Measurements from ENCODE around the gene TNNT3. TPM values are rescaled to one million over a fixed set of nuclear protein-coding genes. Genes with fewer than 3 reads are reported as not detected.
"Not testable (repeated sequence)": the region's sequence is repeated elsewhere in the genome, so short reads cannot be mapped to it uniquely, and the experiment has no call there.

TNNT3 gene
- total and polyA plus RNA-seq, 2 donors, result 39.3 to 61.6 TPM

DNA sequence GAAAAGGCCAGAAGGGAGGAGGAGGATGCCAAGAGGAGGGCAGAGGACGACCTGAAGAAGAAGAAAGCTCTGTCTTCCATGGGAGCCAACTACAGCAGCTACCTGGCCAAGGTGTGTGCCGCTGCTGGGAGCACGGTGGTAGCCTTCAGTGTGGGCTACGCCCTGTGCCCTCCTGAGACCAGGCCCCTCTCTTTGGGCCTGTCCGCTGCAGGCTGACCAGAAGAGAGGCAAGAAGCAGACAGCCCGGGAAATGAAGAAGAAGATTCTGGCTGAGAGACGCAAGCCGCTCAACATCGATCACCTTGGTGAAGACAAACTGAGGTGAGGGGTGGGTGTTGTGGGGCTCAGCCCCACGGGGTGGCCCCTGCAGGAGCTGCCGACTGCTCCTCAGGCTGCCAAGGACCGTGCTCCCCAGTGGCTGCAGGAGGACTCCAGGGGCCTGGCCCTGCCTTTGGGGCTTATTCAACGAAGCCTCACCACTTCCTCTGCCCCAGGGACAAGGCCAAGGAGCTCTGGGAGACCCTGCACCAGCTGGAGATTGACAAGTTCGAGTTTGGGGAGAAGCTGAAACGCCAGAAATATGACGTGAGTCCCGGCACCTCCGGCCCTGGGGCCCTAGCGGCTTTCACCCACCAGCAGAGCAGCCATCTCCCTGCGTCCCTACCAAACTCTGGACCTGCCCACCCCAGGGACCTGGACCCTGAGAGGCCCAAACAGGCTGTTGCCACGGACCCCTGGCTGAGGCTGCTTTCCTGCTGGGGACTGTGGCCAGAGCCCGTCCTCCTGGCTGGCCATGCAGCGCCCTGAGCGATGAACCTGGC is 15.0 kb downstream of the TNNT3 start:
- 85% methylated on average over 24 of the region's 24 CpGs for WGBS
- no peaks in the 10 kb centered on the region for H3K4me1 ChIP-seq (ENCODE audit: insufficient read depth)
- no peaks in the 10 kb centered on the region for H3K36me3 ChIP-seq (ENCODE audit: insufficient read depth)
- H3K27ac ChIP-seq (ENCODE audit: low read depth), result no peak overlapping the region
- H3K4me3 ChIP-seq (ENCODE audit: low read depth, low read length), result no peak overlapping the region
- DNase-seq (ENCODE audit: extremely low spot score), result no peak

DNA sequence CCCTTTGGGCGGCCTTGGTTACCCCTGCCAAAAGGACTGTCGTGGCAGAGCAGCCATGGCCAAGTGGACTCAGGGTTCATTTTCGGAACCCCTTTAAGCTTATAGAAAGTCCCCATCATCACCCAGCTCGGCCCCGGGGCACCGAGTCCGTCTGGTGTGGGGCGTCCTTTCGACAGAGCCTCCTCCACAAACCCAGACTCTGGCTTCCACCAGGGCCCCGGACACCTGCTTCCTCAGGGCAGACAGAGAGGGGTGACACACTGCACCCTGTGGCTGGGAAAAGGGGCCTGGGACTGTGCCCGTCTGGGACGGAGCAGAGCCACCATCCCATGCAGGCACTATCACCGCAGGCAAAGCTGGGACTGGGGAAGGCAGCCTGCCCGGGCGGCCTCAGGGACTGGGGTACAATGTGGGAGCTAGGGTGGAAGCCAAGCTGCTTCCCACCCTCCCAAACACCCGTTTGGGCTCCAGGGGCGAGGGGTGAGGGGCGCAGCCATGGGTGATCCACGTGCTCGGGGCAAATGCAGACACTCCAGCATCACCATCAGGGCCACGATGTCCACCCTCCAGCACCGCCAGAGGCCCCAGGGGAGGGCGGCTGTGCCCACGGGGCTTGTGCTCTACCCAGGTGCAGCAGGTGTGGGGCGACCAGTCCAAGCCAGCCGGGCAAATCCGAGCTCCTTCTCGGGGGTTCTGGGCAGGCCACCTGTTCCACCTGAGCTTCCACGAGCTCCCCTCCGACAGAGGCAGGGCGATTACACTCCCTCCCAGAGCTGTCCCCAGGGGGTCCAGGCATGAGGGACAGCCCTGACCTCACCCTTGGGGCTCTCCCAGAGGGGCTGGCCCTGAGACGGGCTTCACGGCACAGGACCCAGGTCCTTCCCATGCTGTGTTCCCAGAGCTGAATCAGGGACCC is 15.9 kb downstream of the TNNT3 start:
- Histone ChIP-seq H3K36me3 (ENCODE audit: insufficient read depth) (no peaks in the 10 kb centered on the region), H3K4me1 (ENCODE audit: insufficient read depth) (no peaks in the 10 kb centered on the region), H3K4me3 (ENCODE audit: low read depth, low read length) (no peak overlapping the region), H3K27ac (ENCODE audit: low read depth) (no peak overlapping the region)
- 93% methylated on average over 33 of the region's 33 CpGs for WGBS
- DNase-seq (ENCODE audit: extremely low spot score), result no peak

DNA sequence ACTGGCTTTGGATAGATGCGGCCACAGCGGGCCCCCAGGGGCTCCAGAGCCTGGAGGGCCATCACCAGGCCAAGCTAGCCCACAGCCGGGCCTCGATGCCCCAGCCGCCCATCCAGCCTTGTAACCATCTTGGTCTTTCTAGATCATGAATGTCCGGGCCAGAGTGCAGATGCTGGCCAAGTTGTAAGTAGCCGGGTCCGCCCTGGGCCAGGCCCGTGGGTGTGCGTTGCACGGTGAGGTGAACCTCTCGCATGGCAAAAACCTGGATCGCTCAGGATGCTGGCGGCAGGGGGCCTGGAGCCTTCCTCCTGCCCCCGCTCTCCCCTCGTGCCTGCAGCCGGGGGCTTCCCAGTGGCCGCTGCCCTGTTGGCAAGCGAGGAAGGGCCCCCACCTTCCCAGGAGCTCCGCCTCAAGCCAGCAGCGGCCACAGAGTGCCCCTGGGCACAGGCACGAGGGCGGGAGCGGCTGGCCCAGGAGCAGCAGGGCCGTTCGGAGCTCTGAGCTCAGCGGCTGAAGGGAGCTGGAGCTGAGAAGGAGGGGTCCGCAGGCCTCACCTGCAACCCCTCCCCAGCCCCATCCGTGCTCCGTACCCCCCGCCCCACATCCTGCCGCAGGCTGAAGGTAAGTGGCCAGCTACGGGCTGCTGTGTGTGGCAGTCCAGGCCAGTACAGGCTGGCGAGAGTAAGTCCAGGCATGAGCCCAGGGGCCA is 16.7 kb downstream of the TNNT3 start:
- DNase-seq (ENCODE audit: extremely low spot score), result no peak
- WGBS, result 89% methylated on average over 34 of the region's 34 CpGs
- Histone ChIP-seq H3K4me1 (ENCODE audit: insufficient read depth) (no peaks in the 10 kb centered on the region), H3K27ac (ENCODE audit: low read depth) (no peak overlapping the region), H3K4me3 (ENCODE audit: low read depth, low read length) (no peak overlapping the region), H3K36me3 (ENCODE audit: insufficient read depth) (no peaks in the 10 kb centered on the region)

DNA sequence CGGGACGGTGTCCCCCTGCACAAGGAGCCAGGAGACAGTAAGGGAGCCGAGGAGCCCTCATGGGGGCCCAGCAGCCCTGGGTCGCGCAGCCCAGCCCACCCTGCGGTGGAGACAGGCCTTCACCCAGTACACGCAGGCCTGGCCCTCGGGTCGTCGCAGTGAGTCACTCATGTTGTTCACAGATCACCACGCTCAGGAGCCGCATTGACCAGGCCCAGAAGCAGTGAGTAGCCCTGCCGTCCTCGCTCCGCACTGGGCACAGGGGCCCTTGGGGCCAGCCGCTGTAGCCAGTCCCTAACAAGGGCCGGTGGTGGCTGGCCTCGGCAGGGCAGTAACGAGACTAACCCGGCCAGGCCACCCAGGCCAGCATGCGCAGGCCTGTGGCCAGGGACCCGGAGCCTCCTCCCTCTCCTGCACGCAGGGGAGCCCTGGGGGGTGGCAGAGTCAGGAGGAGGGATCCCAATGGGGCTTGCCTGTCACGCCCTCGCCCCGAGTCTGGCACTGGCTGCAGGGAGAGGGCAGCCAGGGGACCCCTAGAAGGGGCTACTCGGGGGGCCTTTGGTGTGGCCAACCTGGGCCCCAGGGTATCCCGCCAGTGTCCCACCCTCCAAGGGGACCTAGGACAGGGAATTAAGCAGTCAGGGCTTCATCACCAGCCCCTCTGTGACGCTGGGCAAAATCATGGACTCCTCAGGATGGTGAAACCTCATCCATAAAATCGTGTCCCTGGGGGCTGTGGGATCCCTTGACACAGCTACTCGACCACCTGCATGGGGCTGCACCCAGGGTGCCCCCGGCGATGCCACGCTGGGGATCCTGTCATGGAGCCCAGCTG is 17.5 kb downstream of the TNNT3 start:
- no peaks in the 10 kb centered on the region for H3K4me1 ChIP-seq (ENCODE audit: insufficient read depth)
- H3K27ac ChIP-seq (ENCODE audit: low read depth), result no peak overlapping the region
- H3K36me3 ChIP-seq (ENCODE audit: insufficient read depth), result no peaks in the 10 kb centered on the region
- WGBS, result 89% methylated on average over 34 of the region's 34 CpGs
- no peak overlapping the region for H3K4me3 ChIP-seq (ENCODE audit: low read depth, low read length)
- DNase-seq (ENCODE audit: extremely low spot score), result no peak

DNA sequence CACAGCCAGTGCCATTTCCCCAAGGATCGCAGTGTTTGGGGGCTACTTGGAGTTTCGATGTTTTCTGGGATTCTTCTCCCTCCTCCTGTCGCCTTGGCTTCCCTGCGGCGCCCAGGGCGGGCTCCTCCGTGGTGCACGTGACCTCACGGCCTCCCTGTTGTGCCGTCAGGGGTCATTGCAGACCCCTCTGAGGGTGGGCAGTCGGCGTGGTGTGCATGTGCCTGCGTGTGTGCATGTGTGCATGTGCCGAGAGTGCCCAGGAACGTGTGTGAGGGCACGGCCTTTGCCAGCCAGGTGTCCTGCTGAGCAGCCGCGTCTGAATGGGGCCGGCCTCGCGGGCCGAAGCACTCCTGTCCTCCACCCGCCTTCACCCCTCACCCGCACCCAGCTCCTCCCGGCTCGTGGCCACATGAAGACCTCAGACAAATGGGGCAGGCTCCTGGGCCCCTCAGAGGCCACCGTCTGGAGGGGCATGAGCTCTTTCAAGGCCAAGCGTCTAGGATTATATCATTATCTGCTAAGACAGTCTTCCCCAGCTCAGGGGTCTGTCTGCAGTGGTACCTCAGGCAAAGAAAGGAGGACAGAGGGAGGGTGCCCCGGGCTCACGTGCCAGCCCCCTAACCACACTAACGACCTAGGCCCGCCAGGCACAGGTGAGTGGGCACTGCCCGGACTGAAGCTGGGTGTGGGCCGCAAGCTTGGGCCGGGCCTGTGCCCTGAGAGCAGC is 18.3 kb downstream of the TNNT3 start:
- Histone ChIP-seq H3K4me1 (ENCODE audit: insufficient read depth) (no peaks in the 10 kb centered on the region), H3K27ac (ENCODE audit: low read depth) (no peak overlapping the region), H3K36me3 (ENCODE audit: insufficient read depth) (no peaks in the 10 kb centered on the region), H3K4me3 (ENCODE audit: low read depth, low read length) (no peak overlapping the region)
- WGBS, result 93% methylated on average over 35 of the region's 35 CpGs
- DNase-seq (ENCODE audit: extremely low spot score), result no peak

DNA sequence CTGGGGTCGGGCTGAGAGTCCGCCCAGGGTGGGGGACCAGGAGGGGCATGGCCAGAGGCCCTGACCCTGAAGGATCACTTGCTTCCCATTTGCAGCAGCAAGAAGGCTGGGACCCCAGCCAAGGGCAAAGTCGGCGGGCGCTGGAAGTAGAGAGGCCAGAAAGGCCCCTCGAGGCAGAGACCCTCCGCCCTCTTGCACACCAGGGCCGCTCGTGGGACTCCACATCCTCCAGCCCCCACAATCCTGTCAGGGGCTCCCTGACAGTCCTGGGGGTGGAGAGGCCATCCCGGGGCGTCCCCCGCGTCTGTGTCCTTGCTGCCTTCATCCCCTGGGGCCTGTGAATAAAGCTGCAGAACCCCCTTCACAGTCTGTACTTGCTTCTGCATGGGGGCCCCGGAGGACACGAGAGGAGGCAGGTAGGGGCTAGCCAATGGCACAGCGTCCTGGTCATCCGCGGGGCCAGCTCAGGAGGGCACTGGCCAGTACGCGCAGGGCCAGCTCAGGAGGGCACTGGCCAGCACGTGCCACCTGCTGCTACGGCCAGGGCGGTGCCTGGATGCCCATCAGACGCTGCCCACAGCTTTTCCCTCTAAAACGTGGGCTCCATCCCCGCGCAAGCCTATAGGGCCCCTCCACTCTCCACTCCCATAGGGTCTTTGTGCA is 19.0 kb downstream of the TNNT3 start:
- no peak overlapping the region for H3K27ac ChIP-seq (ENCODE audit: low read depth)
- WGBS, result 78% methylated on average over 27 of the region's 27 CpGs
- DNase-seq (ENCODE audit: extremely low spot score), result no peak
- H3K4me3 ChIP-seq (ENCODE audit: low read depth, low read length), result no peak overlapping the region
- no peaks in the 10 kb centered on the region for H3K4me1 ChIP-seq (ENCODE audit: insufficient read depth)
- no peaks in the 10 kb centered on the region for H3K36me3 ChIP-seq (ENCODE audit: insufficient read depth)

DNA sequence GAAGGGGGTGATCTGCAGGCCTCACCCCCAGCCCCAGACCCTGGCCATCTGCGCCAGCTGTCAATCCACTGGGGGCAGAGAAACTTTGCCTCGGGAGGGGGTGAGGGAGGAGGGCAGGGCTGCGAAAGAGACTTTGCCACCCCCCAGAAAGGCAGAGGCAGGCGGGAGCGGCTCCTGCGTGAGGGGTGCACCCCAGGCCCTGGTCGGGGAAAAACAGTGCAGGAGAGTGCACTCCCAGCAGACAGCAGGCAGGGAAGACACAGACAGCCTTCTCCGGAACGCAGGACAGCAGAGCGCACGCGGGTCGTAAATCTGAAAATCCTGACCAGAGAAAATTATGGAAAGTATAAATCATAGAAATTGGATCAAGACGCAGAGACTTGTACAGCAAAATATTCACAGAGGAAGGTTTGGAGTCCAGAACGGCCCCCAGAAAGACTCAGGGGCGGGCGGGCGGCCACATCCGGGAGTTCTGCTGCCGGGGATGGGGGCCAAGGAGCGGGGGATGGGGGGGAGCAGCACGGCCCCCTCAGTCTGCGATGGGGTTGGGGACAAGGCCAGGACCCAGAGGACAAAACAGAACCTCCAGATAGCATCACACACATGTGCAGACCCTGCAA is 19.6 kb downstream of the TNNT3 start:
- peak overlapping the region; percentile 65 for H3K27ac ChIP-seq (ENCODE audit: low read depth)
- no peaks in the 10 kb centered on the region for H3K36me3 ChIP-seq (ENCODE audit: insufficient read depth)
- WGBS, result 16% methylated on average over 23 of the region's 23 CpGs
- no peak overlapping the region for H3K4me3 ChIP-seq (ENCODE audit: low read depth, low read length)
- no peaks in the 10 kb centered on the region for H3K4me1 ChIP-seq (ENCODE audit: insufficient read depth)
- no peak for DNase-seq (ENCODE audit: extremely low spot score)

DNA sequence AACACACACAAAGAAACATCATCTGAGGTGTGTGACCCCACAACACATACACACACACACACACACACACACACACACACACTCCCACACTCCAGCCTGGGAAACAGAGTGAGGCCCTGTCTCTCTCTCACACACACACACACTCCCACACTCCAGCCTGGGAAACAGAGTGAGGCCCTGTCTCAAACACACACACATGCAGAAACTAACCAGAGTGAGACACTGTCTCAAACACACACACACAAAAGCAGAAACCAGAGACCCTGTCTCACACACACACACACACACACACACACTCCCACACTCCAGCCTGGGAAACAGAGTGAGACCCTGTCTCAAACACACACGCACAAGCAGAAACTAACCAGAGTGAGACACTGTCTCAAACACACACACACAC is 20.3 kb downstream of the TNNT3 start:
- H3K36me3 ChIP-seq (ENCODE audit: insufficient read depth); H3K4me1 ChIP-seq (ENCODE audit: insufficient read depth); DNase-seq (ENCODE audit: extremely low spot score); H3K27ac ChIP-seq (ENCODE audit: low read depth); H3K4me3 ChIP-seq (ENCODE audit: low read depth, low read length): not testable (repeated sequence)
- 100% methylated on average over 1 of the region's 1 CpG for WGBS

DNA sequence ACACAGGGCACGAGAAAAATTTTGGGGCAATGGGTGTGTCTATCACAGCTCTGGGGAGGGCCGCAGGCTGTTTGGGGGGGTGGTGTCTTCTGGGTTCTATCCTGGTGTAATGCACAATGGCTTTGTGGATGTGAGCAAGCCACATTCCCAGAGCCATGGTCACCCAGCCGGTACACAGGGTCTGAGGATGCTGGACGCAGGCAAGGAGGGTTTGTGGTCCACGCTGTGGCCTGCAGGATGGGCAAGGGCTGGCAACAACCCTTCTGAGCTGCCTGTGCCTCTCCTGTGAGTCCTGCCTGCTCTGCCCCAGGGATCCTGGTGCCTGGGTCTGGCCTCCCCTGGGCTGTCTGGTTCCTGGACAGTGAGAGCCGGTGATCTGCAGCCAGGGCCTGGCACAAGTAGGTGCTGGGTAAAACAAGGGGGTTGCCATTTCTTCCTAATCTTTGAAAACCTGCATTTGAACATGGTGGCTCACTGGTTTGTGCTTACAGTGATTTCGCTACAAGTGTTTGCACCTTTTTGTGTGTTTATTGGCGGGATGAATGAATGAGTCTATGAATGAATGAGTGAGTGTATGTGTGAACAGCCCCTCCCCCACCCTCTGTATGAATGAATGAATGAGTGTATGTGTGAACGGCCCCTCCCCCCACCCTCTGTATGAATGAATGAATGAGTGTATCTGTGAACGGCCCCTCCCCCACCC is 23.2 kb downstream of the TNNT3 start:
- WGBS, result 87% methylated on average over 10 of the region's 10 CpGs
- Histone ChIP-seq H3K4me1 (ENCODE audit: insufficient read depth) (no peaks in the 10 kb centered on the region), H3K36me3 (ENCODE audit: insufficient read depth) (no peaks in the 10 kb centered on the region), H3K4me3 (ENCODE audit: low read depth, low read length) (no peak overlapping the region), H3K27ac (ENCODE audit: low read depth) (no peak overlapping the region)
- DNase-seq (ENCODE audit: extremely low spot score), result no peak

DNA sequence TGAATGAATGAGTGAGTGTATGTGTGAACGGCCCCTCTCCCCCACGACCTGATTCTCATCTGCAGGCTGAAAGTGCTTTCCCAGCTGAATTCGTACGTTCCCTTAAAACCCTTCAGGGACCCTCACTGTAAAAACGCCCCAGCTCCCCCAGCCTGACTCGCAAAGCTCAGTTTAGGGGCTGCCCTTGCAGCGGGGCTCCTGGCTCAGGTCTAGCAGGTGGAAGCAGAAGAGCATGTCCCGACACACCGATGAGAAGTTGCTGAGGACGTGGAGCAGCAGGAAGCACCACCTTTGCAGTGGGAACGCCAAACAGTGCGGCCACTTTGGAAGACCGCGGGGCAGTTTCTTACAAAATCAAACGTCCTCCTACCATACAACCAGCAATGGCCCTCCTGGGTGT is 24.1 kb downstream of the TNNT3 start:
- 67% methylated on average over 15 of the region's 15 CpGs for WGBS
- no peaks in the 10 kb centered on the region for H3K4me1 ChIP-seq (ENCODE audit: insufficient read depth)
- H3K27ac ChIP-seq (ENCODE audit: low read depth), result no peak overlapping the region
- H3K4me3 ChIP-seq (ENCODE audit: low read depth, low read length), result no peak overlapping the region
- H3K36me3 ChIP-seq (ENCODE audit: insufficient read depth), result no peaks in the 10 kb centered on the region
- no peak for DNase-seq (ENCODE audit: extremely low spot score)

DNA sequence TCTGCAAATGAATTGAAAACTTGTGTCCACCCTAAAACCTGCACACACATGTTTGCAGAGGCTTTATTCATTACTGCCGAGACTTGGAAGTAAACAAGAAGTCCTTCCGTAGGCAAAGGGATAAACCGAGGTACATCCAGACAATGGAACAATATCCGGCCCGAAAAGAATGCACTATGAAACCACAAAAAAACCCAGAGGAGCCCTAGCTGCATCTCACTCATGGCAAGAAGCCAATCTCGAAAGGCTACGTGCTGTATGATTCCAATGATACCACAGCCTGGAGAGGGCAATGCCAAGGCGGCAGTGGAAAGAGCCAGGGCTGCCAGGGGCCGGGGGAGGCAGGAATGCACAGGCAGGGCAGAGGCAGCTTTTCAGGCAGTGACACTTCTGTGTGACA is 24.5 kb downstream of the TNNT3 start:
- H3K27ac ChIP-seq (ENCODE audit: low read depth), result no peak overlapping the region
- 59% methylated on average over 9 of the region's 9 CpGs for WGBS
- no peaks in the 10 kb centered on the region for H3K4me1 ChIP-seq (ENCODE audit: insufficient read depth)
- H3K36me3 ChIP-seq (ENCODE audit: insufficient read depth), result no peaks in the 10 kb centered on the region
- H3K4me3 ChIP-seq (ENCODE audit: low read depth, low read length), result no peak overlapping the region
- DNase-seq (ENCODE audit: extremely low spot score), result no peak

All from urinary bladder (tissue), 4 donors.